Thymus (tissue), 11 donors: ENCODE measurements around the gene CHCHD4. TPM values are rescaled to one million over a fixed set of nuclear protein-coding genes. Genes with fewer than 3 reads are reported as not detected.
"Not testable (repeated sequence)": the region's sequence is repeated elsewhere in the genome, so short reads cannot be mapped to it uniquely, and the experiment has no call there.

Source experiments
- DNase-seq, 9 donors: peaks; one replicate each; pipeline ENCODE4 v3.0.0-alpha.2; 2013; ENCODE audit warnings: low spot score in 9 of 9, low read depth in 6 of 9, missing footprints in 1 of 9
- H3K27ac ChIP-seq, 2 donors: one replicate each; pipeline ENCODE4 v1.5.1; 2013; ENCODE audit warnings: control low read depth in 1 of 2, low read depth in 1 of 2, low read length in 1 of 2, mild to moderate bottlenecking in 1 of 2, moderate library complexity in 1 of 2
- H3K27me3 ChIP-seq, 2 donors: one replicate each; pipeline ENCODE4 v1.5.1; 2013; ENCODE audit warnings: low read length in 1 of 2; ENCODE audit not compliant: control insufficient read depth in 2 of 2, insufficient read depth in 1 of 2
- H3K36me3 ChIP-seq, 2 donors: one replicate each; pipeline ENCODE4 v1.5.1; 2013; ENCODE audit warnings: low read length in 1 of 2, mild to moderate bottlenecking in 1 of 2, moderate library complexity in 1 of 2; ENCODE audit not compliant: control insufficient read depth in 2 of 2, insufficient read depth in 2 of 2
- H3K4me1 ChIP-seq, 2 donors: one replicate each; pipeline ENCODE4 v1.5.1; 2013; ENCODE audit warnings: low read length in 2 of 2; ENCODE audit not compliant: control insufficient read depth in 2 of 2, insufficient read depth in 2 of 2
- H3K4me3 ChIP-seq, 2 donors: one replicate each; pipeline ENCODE4 v1.5.1; 2013; ENCODE audit warnings: low read length in 2 of 2, control low read depth in 1 of 2, mild to moderate bottlenecking in 1 of 2
- H3K9me3 ChIP-seq, 2 donors: one replicate each; pipeline ENCODE4 v1.5.1; 2013; ENCODE audit warnings: low read length in 1 of 2, mild to moderate bottlenecking in 1 of 2; ENCODE audit not compliant: control insufficient read depth in 2 of 2, insufficient read depth in 1 of 2
- WGBS: extraction: QIAGEN DNeasy Blood & Tissue Kit; methylation state at CpG from one replicate; pipeline ENCODE4 v1.1.7; 2013; 5-methylcytosine and 5-hydroxymethylcytosine counted together
- polyA plus RNA-seq: library from polyadenylated mRNA; stranded (reverse); fragments of 200-250 nt; gene quantifications from one replicate; pipeline ENCODE4 v1.2.3, GENCODE V29; 2013
- total RNA-seq: library from RNA; stranded (reverse); fragments of 120-200 nt; gene quantifications from one replicate; pipeline ENCODE4 v1.2.4, GENCODE V29; 2013
- donor health status: healthy.

The CHCHD4 gene
- total and polyA plus RNA-seq, 2 donors, result 10.8 to 14.4 TPM

DNA sequence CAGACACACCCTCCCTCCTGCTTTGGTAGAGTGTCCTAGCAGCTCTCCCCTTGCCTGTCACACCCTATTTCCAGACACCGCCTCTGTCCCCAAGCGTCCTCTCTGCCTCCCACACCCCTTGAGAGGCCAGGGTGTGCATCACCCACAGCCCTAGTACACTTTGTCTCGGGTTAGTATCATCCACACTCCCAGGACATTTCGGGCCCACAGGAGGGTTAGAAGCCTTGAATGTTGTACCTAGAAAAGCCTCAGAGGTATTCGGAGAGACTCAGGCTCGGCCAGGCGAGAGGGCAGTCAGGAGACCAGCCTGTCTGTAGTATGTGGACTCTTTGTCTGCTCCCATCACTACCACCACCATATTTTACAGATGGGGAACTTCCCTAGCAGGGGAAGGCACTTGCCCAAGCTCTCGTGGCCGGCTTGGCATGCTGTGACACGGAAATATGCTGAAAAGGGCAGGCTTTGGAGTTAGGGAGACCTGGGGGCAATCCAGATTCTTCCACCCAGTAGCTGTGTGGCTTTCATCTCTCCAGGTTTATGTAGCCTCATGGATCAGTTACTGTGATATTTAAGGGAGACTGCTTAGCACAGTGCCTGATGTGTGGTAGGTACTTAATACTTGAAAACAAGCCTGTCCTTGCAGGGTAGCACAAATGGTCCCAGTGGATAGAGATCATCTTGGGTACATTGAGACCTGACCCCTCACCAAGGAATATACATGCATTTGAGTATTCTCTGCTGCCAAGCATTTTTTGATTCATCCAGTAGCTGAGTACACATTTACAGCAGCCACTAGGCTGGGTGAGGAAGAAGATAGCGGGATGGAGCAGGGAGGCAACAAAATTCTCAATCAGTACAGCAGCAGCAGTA lies 1.6 kb upstream of the CHCHD4 start:
- Histone ChIP-seq H3K27ac (peak overlapping the region in 1 of 2 donors; percentile 26), H3K36me3 (peaks cover 24 to 36% of the 10 kb centered on the region in 2 donors), H3K9me3 (no peaks in the 10 kb centered on the region), H3K4me3 (peak overlapping the region; percentile 76 to 99), H3K4me1 (peaks cover 22 to 33% of the 10 kb centered on the region in 2 donors), H3K27me3 (no peaks in the 10 kb centered on the region)
- 89% methylated on average over 11 of the region's 11 CpGs for WGBS
- no peak for DNase-seq

DNA sequence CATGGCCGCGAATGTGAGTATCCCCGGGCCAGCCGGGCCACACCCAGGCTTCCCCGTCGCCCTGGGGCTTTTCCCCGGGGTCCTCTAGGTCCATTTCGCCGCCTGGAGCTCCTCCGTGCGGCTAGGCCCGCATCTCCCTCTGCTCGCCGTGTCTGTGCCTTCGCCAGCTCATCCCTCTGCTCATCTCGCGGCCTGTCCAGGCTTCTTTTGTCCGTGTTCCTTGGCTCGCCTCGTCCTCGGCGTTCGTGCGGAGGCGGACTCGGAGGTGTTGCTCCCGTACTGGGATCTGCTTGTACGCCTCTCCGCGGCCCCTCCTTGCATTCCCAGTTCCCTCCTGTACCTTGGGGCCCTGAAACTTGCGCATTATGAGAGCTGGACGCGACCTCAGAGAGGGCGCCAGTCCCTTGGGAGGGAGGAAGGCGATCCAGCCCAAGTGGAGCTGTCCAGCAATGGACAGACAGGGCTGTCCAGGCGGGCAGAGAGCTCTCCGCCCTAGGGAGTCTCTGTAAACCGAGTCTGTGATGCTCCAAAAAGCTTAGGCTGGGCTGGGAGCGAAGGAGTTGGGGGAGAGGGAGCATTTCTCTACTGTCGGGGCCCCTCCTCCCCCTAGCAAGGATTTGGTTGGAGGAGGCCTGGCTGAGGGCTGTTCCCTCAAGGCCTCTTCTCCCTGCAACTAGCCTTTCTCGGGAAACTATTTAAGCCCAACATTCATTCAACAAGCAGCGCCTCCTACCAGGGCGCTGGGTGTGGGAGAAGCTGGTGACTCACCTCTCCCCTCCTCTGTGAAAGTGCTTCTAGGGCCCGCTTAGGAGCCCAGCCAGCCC lies 735 bp upstream of the CHCHD4 start:
- Histone ChIP-seq H3K27ac (peak overlapping the region; percentile 81 to 83), H3K9me3 (no peaks in the 10 kb centered on the region), H3K4me3 (peak overlapping the region; percentile 76 to 99), H3K36me3 (peaks cover 16 to 29% of the 10 kb centered on the region in 2 donors), H3K4me1 (peaks cover 22 to 33% of the 10 kb centered on the region in 2 donors), H3K27me3 (no peaks in the 10 kb centered on the region)
- DNase-seq, result peak in 3 of 9 donors; percentile 10 to 44 (median 19)
- 2% methylated on average over 44 of the region's 44 CpGs for WGBS

DNA sequence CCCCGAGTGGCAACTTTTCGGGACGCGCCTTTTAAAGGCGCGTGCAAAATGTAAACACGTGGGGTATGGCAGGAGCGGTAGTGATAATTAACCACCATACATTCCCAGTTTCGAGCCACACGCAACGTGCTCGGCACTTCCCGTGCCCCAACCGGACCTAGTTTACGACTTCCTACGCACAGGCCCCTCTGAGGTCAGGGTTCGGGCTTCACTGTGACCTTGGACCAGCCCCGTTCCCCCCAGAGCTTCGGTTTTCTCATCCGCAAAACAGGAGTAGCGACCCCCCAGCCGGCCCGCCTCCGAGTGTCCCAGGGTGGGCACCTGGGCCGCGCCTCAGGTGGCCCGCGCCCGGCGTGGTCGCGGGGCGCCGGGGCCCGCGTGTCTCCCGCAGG lies 451 bp downstream of the CHCHD4 start:
- H3K36me3 ChIP-seq, result peaks cover 5 to 20% of the 10 kb centered on the region in 2 donors
- H3K4me1 ChIP-seq, result peaks cover 22 to 33% of the 10 kb centered on the region in 2 donors

GRCh38 chr3:14123308-14124222 lies 1.1 kb downstream of the CHCHD4 start:
- H3K4me1 ChIP-seq, result peaks cover 22 to 33% of the 10 kb centered on the region in 2 donors
- WGBS, result 61% methylated on average over 15 of the region's 15 CpGs
- peak overlapping the region; percentile 76 to 99 for H3K4me3 ChIP-seq
- peaks cover 0 to 20% of the 10 kb centered on the region in 2 donors for H3K36me3 ChIP-seq
- no peaks in the 10 kb centered on the region for H3K27me3 ChIP-seq
- no peaks in the 10 kb centered on the region for H3K9me3 ChIP-seq
- DNase-seq, result no peak
- peak overlapping the region; percentile 1 to 77 for H3K27ac ChIP-seq

More for the DNA sequence above, 451 bp downstream of the CHCHD4 start:
- no peaks in the 10 kb centered on the region for H3K9me3 ChIP-seq
- peak overlapping the region; percentile 76 to 99 for H3K4me3 ChIP-seq
- H3K27ac ChIP-seq, result peak overlapping the region; percentile 1 to 77
- DNase-seq, result peak in 5 of 9 donors; percentile 40 to 80 (median 42)
- H3K27me3 ChIP-seq, result no peaks in the 10 kb centered on the region
- WGBS, result under 1% methylated on average over 37 of the region's 37 CpGs

GRCh38 chr3:14122301-14122700 lies 2.4 kb downstream of the CHCHD4 start:
- H3K27ac ChIP-seq, result no peak overlapping the region
- H3K9me3 ChIP-seq, result no peaks in the 10 kb centered on the region
- H3K4me1 ChIP-seq, result peaks cover 22 to 33% of the 10 kb centered on the region in 2 donors
- no peak for DNase-seq
- 98% methylated on average over 3 of the region's 3 CpGs for WGBS
- H3K27me3 ChIP-seq, result no peaks in the 10 kb centered on the region
- no peak overlapping the region for H3K4me3 ChIP-seq
- peaks cover 0 to 8% of the 10 kb centered on the region in 2 donors for H3K36me3 ChIP-seq

- Histone ChIP-seq H3K27me3 (no peaks in the 10 kb centered on the region), H3K36me3 (peaks cover 0 to 6% of the 10 kb centered on the region in 2 donors), H3K4me1 (peaks cover 19 to 33% of the 10 kb centered on the region in 2 donors), H3K27ac (no peak overlapping the region), H3K4me3 (no peak overlapping the region), H3K9me3 (no peaks in the 10 kb centered on the region)
- WGBS, result 98% methylated on average over 5 of the region's 5 CpGs
- DNase-seq, result no peak
Measured at GRCh38 chr3:14121859-14122258, 2.8 kb downstream of the CHCHD4 start.

DNA sequence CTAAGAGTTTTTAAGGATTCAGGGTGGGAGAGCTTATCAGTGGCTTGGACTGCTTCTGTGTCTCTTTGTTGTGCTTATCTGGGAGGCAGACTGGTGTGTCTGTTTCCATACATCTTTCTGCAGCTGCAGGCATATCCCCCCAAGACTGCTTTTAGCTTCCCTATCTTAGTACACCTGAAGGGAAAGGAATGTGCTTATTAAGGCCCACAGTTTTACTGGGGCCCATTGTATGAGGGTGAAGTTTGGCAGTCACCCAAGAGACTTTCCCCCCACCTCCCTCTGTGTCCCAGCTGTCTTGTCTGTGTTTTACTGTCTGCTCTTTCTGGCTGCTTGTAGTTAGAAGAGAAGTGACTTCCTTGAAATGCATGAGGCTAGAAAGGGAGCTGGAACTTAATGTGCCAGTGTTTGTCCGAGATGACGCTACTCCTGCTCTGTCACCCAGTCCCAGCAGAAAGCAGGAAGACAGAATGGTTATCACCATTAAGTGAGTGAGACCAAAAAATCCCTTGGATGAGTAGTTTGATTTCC lies 3.7 kb downstream of the CHCHD4 start:
- H3K27me3 ChIP-seq, H3K9me3 ChIP-seq, H3K36me3 ChIP-seq, DNase-seq, H3K4me3 ChIP-seq, H3K27ac ChIP-seq: not testable (repeated sequence)
- WGBS, result 100% methylated on average over 2 of the region's 2 CpGs
- H3K4me1 ChIP-seq, result peaks cover 17 to 24% of the 10 kb centered on the region in 2 donors
